ENCODE data around the gene ANP32A. TPM values are rescaled to one million over a fixed set of nuclear protein-coding genes. Genes with fewer than 3 reads are reported as not detected.

Gene ANP32A
- polyA plus RNA-seq, 1 donor (not counting 4 experiments of a cell fraction or from before 2014, with no cell fraction given): 93.6 TPM

- no peak for DNase-seq (ENCODE audit: low read depth, low spot score)
- dilution Hi-C loops (cut with MboI; ENCODE audit: extremely low pct_ligation_motif_present, low sequenced_read_pairs): no loop called here
- H3K79me2 ChIP-seq (ENCODE audit: control insufficient read depth, insufficient read depth, low read length): peaks cover 46% of the 10 kb centered on the region
- no peaks in the 10 kb centered on the region for H3K9me3 ChIP-seq (ENCODE audit: control insufficient read depth, low read depth, low read length)
- H3K4me1 ChIP-seq (ENCODE audit: control insufficient read depth, extremely low read depth, insufficient read depth, low read length): peaks cover 14% of the 10 kb centered on the region
- no peak overlapping the region for H2AFZ ChIP-seq (ENCODE audit: control insufficient read depth, low read length)
- no peak overlapping the region for H3K9ac ChIP-seq (ENCODE audit: control insufficient read depth, extremely low read depth, insufficient read depth, low read length)
- H3K4me3 ChIP-seq (ENCODE audit: control insufficient read depth in 2 of 3, extremely low read depth in 1 of 3, insufficient read depth in 2 of 3, low read depth in 1 of 3, low read length in 3 of 3): no peak overlapping the region
- peaks cover 4% of the 10 kb centered on the region for H4K20me1 ChIP-seq (ENCODE audit: control insufficient read depth, extremely low read depth, insufficient read depth, low read length)
- H3K4me2 ChIP-seq (ENCODE audit: control insufficient read depth, extremely low read depth, insufficient read depth, low read depth, low read length): no peak overlapping the region
- H3K27ac ChIP-seq (ENCODE audit: control insufficient read depth, insufficient read depth, low read length): no peak overlapping the region
- no peak for FAIRE-seq
- H3K27me3 ChIP-seq (ENCODE audit: control insufficient read depth, extremely low read depth, insufficient read depth, low read length): no peaks in the 10 kb centered on the region
- H3K9me1 ChIP-seq (ENCODE audit: control insufficient read depth, extremely low read depth, insufficient read depth, low read length): no peaks in the 10 kb centered on the region
- no peak for TF ChIP-seq CTCF (optimal IDR thresholded peaks at IDR 0.05 in 1 of 3, IDR thresholded peaks at IDR 0.05 in 1 of 3, conservative IDR thresholded peaks at IDR 0.05 in 1 of 3; ENCODE audit: extremely low read depth in 1 of 3, insufficient read depth in 2 of 3, low read length in 3 of 3)
- TF ChIP-seq EZH2 (IDR thresholded peaks at IDR 0.05; ENCODE audit: low read length): no peak
- H3K36me3 ChIP-seq (ENCODE audit: control insufficient read depth in 2 of 2, extremely low read depth in 1 of 2, insufficient read depth in 2 of 2, low read length in 2 of 2): peaks cover 13% of the 10 kb centered on the region in 2 experiments
These were observed 32.5 kb downstream of the ANP32A start for GRCh38 chr15:68788264-68788624.

GRCh38 chr15:68787609-68788263, 33.0 kb downstream of the ANP32A start:
- Histone ChIP-seq H3K4me1 (ENCODE audit: control insufficient read depth, extremely low read depth, insufficient read depth, low read length) (peaks cover 10% of the 10 kb centered on the region), H2AFZ (ENCODE audit: control insufficient read depth, low read length) (no peak overlapping the region), H3K27ac (ENCODE audit: control insufficient read depth, insufficient read depth, low read length) (no peak overlapping the region), H3K9me3 (ENCODE audit: control insufficient read depth, low read depth, low read length) (no peaks in the 10 kb centered on the region), H3K4me2 (ENCODE audit: control insufficient read depth, extremely low read depth, insufficient read depth, low read depth, low read length) (peak overlapping the region; percentile 34), H3K36me3 (ENCODE audit: control insufficient read depth in 2 of 2, extremely low read depth in 1 of 2, insufficient read depth in 2 of 2, low read length in 2 of 2) (peaks cover 17 to 18% of the 10 kb centered on the region in 2 experiments), H4K20me1 (ENCODE audit: control insufficient read depth, extremely low read depth, insufficient read depth, low read length) (peaks cover 4% of the 10 kb centered on the region), H3K79me2 (ENCODE audit: control insufficient read depth, insufficient read depth, low read length) (peaks cover 41% of the 10 kb centered on the region), H3K27me3 (ENCODE audit: control insufficient read depth, extremely low read depth, insufficient read depth, low read length) (no peaks in the 10 kb centered on the region), H3K4me3 (ENCODE audit: control insufficient read depth in 2 of 3, extremely low read depth in 1 of 3, insufficient read depth in 2 of 3, low read depth in 1 of 3, low read length in 3 of 3) (no peak overlapping the region), H3K9ac (ENCODE audit: control insufficient read depth, extremely low read depth, insufficient read depth, low read length) (no peak overlapping the region), H3K9me1 (ENCODE audit: control insufficient read depth, extremely low read depth, insufficient read depth, low read length) (no peaks in the 10 kb centered on the region)
- FAIRE-seq: peak; percentile 49
- TF ChIP-seq EZH2 (IDR thresholded peaks at IDR 0.05; ENCODE audit: low read length) (no peak), CTCF (optimal IDR thresholded peaks at IDR 0.05 in 1 of 3, IDR thresholded peaks at IDR 0.05 in 1 of 3, conservative IDR thresholded peaks at IDR 0.05 in 1 of 3; ENCODE audit: extremely low read depth in 1 of 3, insufficient read depth in 2 of 3, low read length in 3 of 3) (no peak)
- dilution Hi-C loops (cut with MboI; ENCODE audit: extremely low pct_ligation_motif_present, low sequenced_read_pairs): no loop called here
- DNase-seq (ENCODE audit: low read depth, low spot score): no peak
